K562 (cell line): ENCODE results near the gene C4orf50. TPM values are rescaled to one million over a fixed set of nuclear protein-coding genes. Genes with fewer than 3 reads are reported as not detected.

Source experiments
- E2F3 ChIP-seq: fragments of 250-450 bp; sonication (Bioruptor Pico); IDR thresholded peaks from 2 replicates; pipeline ENCODE4 v1.4.0; 2020; ENCODE audit warnings: mild to moderate bottlenecking
- RBM25 ChIP-seq: fragments of 200-400 bp; formaldehyde crosslinking; IDR thresholded peaks from 2 replicates; pipeline ENCODE4 v1.6.1; 2018; ENCODE audit warnings: low read length, low read depth, moderate library complexity; ENCODE audit not compliant: severe bottlenecking
- REST ChIP-seq, 2 experiments: fragments of 450-650 bp; formaldehyde crosslinking in 1 of 2; IDR thresholded peaks; 2 replicates each; pipeline versions ENCODE4 v1.4.0 to v1.6.1; 2014 to 2020; ENCODE audit warnings: mild to moderate bottlenecking in 2 of 2, borderline replicate concordance in 1 of 2, low read depth in 1 of 2
- TRIM25 ChIP-seq: fragments of 450-650 bp; IDR thresholded peaks from 2 replicates; pipeline ENCODE4 v1.7.0; 2016; ENCODE audit warnings: borderline replicate concordance
- XRCC3 ChIP-seq: fragments of 450-650 bp; IDR thresholded peaks from 2 replicates; pipeline ENCODE4 v1.6.1; 2017; ENCODE audit warnings: mild to moderate bottlenecking, moderate library complexity
- ZBTB43 ChIP-seq: sonication (generic); formaldehyde crosslinking; IDR thresholded peaks from 2 replicates; pipeline ENCODE4 v1.8.0; 2023; ENCODE audit warnings: mild to moderate bottlenecking, missing genetic modification reagents
- ZNF140 ChIP-seq: fragments of 250-450 bp; sonication (Bioruptor Pico); IDR thresholded peaks from 2 replicates; pipeline ENCODE4 v1.8.0; 2021; ENCODE audit warnings: moderate library complexity, mild to moderate bottlenecking, inconsistent platforms
- ZNF609 ChIP-seq: sonication (generic); formaldehyde crosslinking; IDR thresholded peaks from 2 replicates; pipeline ENCODE4 v1.8.1; 2023; ENCODE audit warnings: missing genetic modification reagents, mild to moderate bottlenecking, borderline replicate concordance
- polyA plus RNA-seq, 8 experiments: library from polyadenylated mRNA; depleted of rRNA in 4 of 8; stranded (reverse) in 5 of 8; unstranded in 3 of 8; fragments of >200 nt; fragmentation: Nextera tagmentation in 2 of 8; fragmentation: Illumina TruSeq in 1 of 8; extraction: Ambion mirVana in 2 of 8; extraction: Trizol in 1 of 8; gene quantifications; 2 replicates each; pipeline versions ENCODE4 v1.2.1 to v1.2.3, GENCODE V29; 2011 to 2014; ENCODE audit warnings: inconsistent platforms in 1 of 8, missing spikeins in 1 of 8
- total RNA-seq, 7 experiments: library from RNA; depleted of rRNA in 6 of 7; stranded (reverse); fragments of >200 nt in 6 of 7; fragmentation: Illumina TruSeq in 2 of 7; extraction: Trizol in 2 of 7; gene quantifications; 2 replicates each; pipeline versions ENCODE4 v1.2.1 to v1.2.3, GENCODE V29; 2011 to 2021; ENCODE audit warnings: low replicate concordance in 1 of 7

Gene C4orf50
- total and polyA plus RNA-seq, 9 of the 15 experiments (the other 6 are each of a cell fraction or from before 2014, with no cell fraction given) = not detected

- TF ChIP-seq ZNF609 (no peak), TRIM25 (no peak), E2F3 (CRISPR knock-in tag) (no peak), ZBTB43 (CRISPR knock-in tag) (no peak), XRCC3 (no peak), RBM25 (no peak), ZNF140 (CRISPR knock-in tag) (no peak), REST (IDR thresholded peaks at IDR 0.05; ENCODE audit: borderline replicate concordance) (no peak), REST (CRISPR knock-in tag; IDR thresholded peaks at IDR 0.05; ENCODE audit: low read depth) (no peak)
Observed at GRCh38 chr4:5991405-5991804, 26.8 kb downstream of the C4orf50 start (continued).
